ENCODE data around the gene STX8.
"Not testable (repeated sequence)": the region's sequence is repeated elsewhere in the genome, so short reads cannot be mapped to it uniquely, and the experiment has no call there.

STX8 gene

GRCh38 chr17:9360677-9361081 is 214.9 kb downstream of the STX8 start:
- Histone ChIP-seq H3K4me3 (ENCODE audit: low read length) (peak overlapping the region; percentile 60), H3K9ac (ENCODE audit: low read depth, low read length) (peak overlapping the region; percentile 50), H3K4me1 (ENCODE audit: control insufficient read depth, insufficient read depth, low read length) (peaks cover 33% of the 10 kb centered on the region), H3K36me3 (ENCODE audit: insufficient read depth, low read length) (no peaks in the 10 kb centered on the region), H3K27me3 (ENCODE audit: control insufficient read depth, insufficient read depth, low read length) (no peaks in the 10 kb centered on the region), H3K9me3 (replicated peaks; ENCODE audit: low read length) (no peaks in the 10 kb centered on the region), H3K4me2 (ENCODE audit: low read length) (peak overlapping the region; percentile 88)

GRCh38 chr17:9356488-9356911 is 219.1 kb downstream of the STX8 start:
- Histone ChIP-seq H3K36me3 (ENCODE audit: insufficient read depth, low read length) (no peaks in the 10 kb centered on the region), H3K27me3 (ENCODE audit: control insufficient read depth, insufficient read depth, low read length) (no peaks in the 10 kb centered on the region), H3K9ac (ENCODE audit: low read depth, low read length) (no peak overlapping the region), H3K9me3 (replicated peaks; ENCODE audit: low read length) (no peaks in the 10 kb centered on the region), H3K4me1 (ENCODE audit: control insufficient read depth, insufficient read depth, low read length) (peaks cover 15% of the 10 kb centered on the region), H3K4me2 (ENCODE audit: low read length) (no peak overlapping the region), H3K4me3 (ENCODE audit: low read length) (no peak overlapping the region)

- H3K36me3 ChIP-seq (ENCODE audit: insufficient read depth, low read length), result no peaks in the 10 kb centered on the region
Observed at GRCh38 chr17:9355846-9356245, 219.8 kb downstream of the STX8 start.

GRCh38 chr17:9355231-9355630 is 220.4 kb downstream of the STX8 start:
- H3K36me3 ChIP-seq (ENCODE audit: insufficient read depth, low read length); H3K4me1 ChIP-seq (ENCODE audit: control insufficient read depth, insufficient read depth, low read length); H3K9ac ChIP-seq (ENCODE audit: low read depth, low read length); H3K4me3 ChIP-seq (ENCODE audit: low read length); H3K9me3 ChIP-seq (replicated peaks; ENCODE audit: low read length); H3K4me2 ChIP-seq (ENCODE audit: low read length); H3K27me3 ChIP-seq (ENCODE audit: control insufficient read depth, insufficient read depth, low read length): not testable (repeated sequence)

More at GRCh38 chr17:9355846-9356245, 219.8 kb downstream of the STX8 start:
- Histone ChIP-seq H3K4me1 (ENCODE audit: control insufficient read depth, insufficient read depth, low read length) (peaks cover 9% of the 10 kb centered on the region), H3K4me2 (ENCODE audit: low read length) (no peak overlapping the region), H3K9ac (ENCODE audit: low read depth, low read length) (no peak overlapping the region), H3K9me3 (replicated peaks; ENCODE audit: low read length) (no peaks in the 10 kb centered on the region), H3K27me3 (ENCODE audit: control insufficient read depth, insufficient read depth, low read length) (no peaks in the 10 kb centered on the region), H3K4me3 (ENCODE audit: low read length) (no peak overlapping the region)

- H3K36me3 ChIP-seq (ENCODE audit: insufficient read depth, low read length), result no peaks in the 10 kb centered on the region
- H3K4me3 ChIP-seq (ENCODE audit: low read length), result no peak overlapping the region
- H3K27me3 ChIP-seq (ENCODE audit: control insufficient read depth, insufficient read depth, low read length), result no peaks in the 10 kb centered on the region
- H3K4me2 ChIP-seq (ENCODE audit: low read length), result peak overlapping the region; percentile 33
- H3K9me3 ChIP-seq (replicated peaks; ENCODE audit: low read length), result no peaks in the 10 kb centered on the region
- H3K4me1 ChIP-seq (ENCODE audit: control insufficient read depth, insufficient read depth, low read length), result peaks cover 8% of the 10 kb centered on the region
- H3K9ac ChIP-seq (ENCODE audit: low read depth, low read length), result no peak overlapping the region
Observed at GRCh38 chr17:9350080-9350479, 225.5 kb downstream of the STX8 start.

- no peaks in the 10 kb centered on the region for H3K36me3 ChIP-seq (ENCODE audit: insufficient read depth, low read length)
Observed at GRCh38 chr17:9346296-9346926, 229.2 kb downstream of the STX8 start.

GRCh38 chr17:9343516-9343915 is 232.1 kb downstream of the STX8 start:
- Histone ChIP-seq H3K4me2 (ENCODE audit: low read length) (no peak overlapping the region), H3K9me3 (replicated peaks; ENCODE audit: low read length) (no peaks in the 10 kb centered on the region), H3K36me3 (ENCODE audit: insufficient read depth, low read length) (no peaks in the 10 kb centered on the region), H3K4me1 (ENCODE audit: control insufficient read depth, insufficient read depth, low read length) (no peaks in the 10 kb centered on the region), H3K27me3 (ENCODE audit: control insufficient read depth, insufficient read depth, low read length) (no peaks in the 10 kb centered on the region), H3K9ac (ENCODE audit: low read depth, low read length) (no peak overlapping the region), H3K4me3 (ENCODE audit: low read length) (no peak overlapping the region)

More at GRCh38 chr17:9346296-9346926, 229.2 kb downstream of the STX8 start:
- Histone ChIP-seq H3K4me2 (ENCODE audit: low read length) (no peak overlapping the region), H3K9me3 (replicated peaks; ENCODE audit: low read length) (no peaks in the 10 kb centered on the region), H3K4me3 (ENCODE audit: low read length) (no peak overlapping the region), H3K9ac (ENCODE audit: low read depth, low read length) (no peak overlapping the region), H3K27me3 (ENCODE audit: control insufficient read depth, insufficient read depth, low read length) (no peaks in the 10 kb centered on the region), H3K4me1 (ENCODE audit: control insufficient read depth, insufficient read depth, low read length) (peaks cover 8% of the 10 kb centered on the region)

GRCh38 chr17:9342225-9342624 is 233.4 kb downstream of the STX8 start:
- H3K36me3 ChIP-seq (ENCODE audit: insufficient read depth, low read length), result no peaks in the 10 kb centered on the region
- no peak overlapping the region for H3K4me2 ChIP-seq (ENCODE audit: low read length)
- no peak overlapping the region for H3K9ac ChIP-seq (ENCODE audit: low read depth, low read length)
- no peaks in the 10 kb centered on the region for H3K9me3 ChIP-seq (replicated peaks; ENCODE audit: low read length)
- H3K27me3 ChIP-seq (ENCODE audit: control insufficient read depth, insufficient read depth, low read length), result no peaks in the 10 kb centered on the region
- no peaks in the 10 kb centered on the region for H3K4me1 ChIP-seq (ENCODE audit: control insufficient read depth, insufficient read depth, low read length)
- no peak overlapping the region for H3K4me3 ChIP-seq (ENCODE audit: low read length)

GRCh38 chr17:9339958-9340357 is 235.7 kb downstream of the STX8 start:
- no peak overlapping the region for H3K9ac ChIP-seq (ENCODE audit: low read depth, low read length)
- no peak overlapping the region for H3K4me3 ChIP-seq (ENCODE audit: low read length)
- no peaks in the 10 kb centered on the region for H3K36me3 ChIP-seq (ENCODE audit: insufficient read depth, low read length)
- no peaks in the 10 kb centered on the region for H3K9me3 ChIP-seq (replicated peaks; ENCODE audit: low read length)
- H3K27me3 ChIP-seq (ENCODE audit: control insufficient read depth, insufficient read depth, low read length), result no peaks in the 10 kb centered on the region
- H3K4me1 ChIP-seq (ENCODE audit: control insufficient read depth, insufficient read depth, low read length), result no peaks in the 10 kb centered on the region
- no peak overlapping the region for H3K4me2 ChIP-seq (ENCODE audit: low read length)

GRCh38 chr17:9339482-9339881 is 236.1 kb downstream of the STX8 start:
- not testable (repeated sequence) for H3K36me3 ChIP-seq (ENCODE audit: insufficient read depth, low read length); H3K4me1 ChIP-seq (ENCODE audit: control insufficient read depth, insufficient read depth, low read length); H3K27me3 ChIP-seq (ENCODE audit: control insufficient read depth, insufficient read depth, low read length); H3K9me3 ChIP-seq (replicated peaks; ENCODE audit: low read length); H3K4me2 ChIP-seq (ENCODE audit: low read length); H3K4me3 ChIP-seq (ENCODE audit: low read length); H3K9ac ChIP-seq (ENCODE audit: low read depth, low read length)

- no peaks in the 10 kb centered on the region for H3K36me3 ChIP-seq (ENCODE audit: insufficient read depth, low read length)
- no peak overlapping the region for H3K4me3 ChIP-seq (ENCODE audit: low read length)
Observed at GRCh38 chr17:9336817-9337216, 238.8 kb downstream of the STX8 start.

More at GRCh38 chr17:9336817-9337216, 238.8 kb downstream of the STX8 start:
- Histone ChIP-seq H3K9ac (ENCODE audit: low read depth, low read length) (no peak overlapping the region), H3K27me3 (ENCODE audit: control insufficient read depth, insufficient read depth, low read length) (no peaks in the 10 kb centered on the region), H3K4me1 (ENCODE audit: control insufficient read depth, insufficient read depth, low read length) (no peaks in the 10 kb centered on the region), H3K9me3 (replicated peaks; ENCODE audit: low read length) (no peaks in the 10 kb centered on the region), H3K4me2 (ENCODE audit: low read length) (no peak overlapping the region)

Data from skeletal muscle satellite cell (primary cell).